Immature natural killer cell (primary cell): ENCODE results near the gene XPO4. TPM values are rescaled to one million over a fixed set of nuclear protein-coding genes. Genes with fewer than 3 reads are reported as not detected.
"Not testable (repeated sequence)": the region's sequence is repeated elsewhere in the genome, so short reads cannot be mapped to it uniquely, and the experiment has no call there.

Experiments used
- DNase-seq, 3 donors: peaks; one replicate each; pipeline ENCODE4 v3.0.0; 2022; ENCODE audit warnings: mixed read lengths in 1 of 3
- H3K27ac Mint-ChIP-seq, 6 donors: one replicate each; pipeline ENCODE4 v1.8.0; 2020; ENCODE audit warnings: mixed read lengths in 6 of 6, mild to moderate bottlenecking in 5 of 6, inconsistent platforms in 4 of 6, moderate library complexity in 3 of 6
- H3K27me3 Mint-ChIP-seq, 3 donors: one replicate each; pipeline ENCODE4 v1.8.0; 2020 to 2021; ENCODE audit warnings: low read depth in 3 of 3, mild to moderate bottlenecking in 3 of 3, mixed read lengths in 3 of 3, moderate library complexity in 3 of 3, inconsistent platforms in 1 of 3
- H3K36me3 Mint-ChIP-seq, 3 donors: one replicate each; pipeline ENCODE4 v1.8.0; 2020; ENCODE audit warnings: mixed read lengths in 3 of 3, inconsistent platforms in 2 of 3, mild to moderate bottlenecking in 2 of 3
- H3K4me1 Mint-ChIP-seq, 2 donors: one replicate each; pipeline ENCODE4 v1.8.0; 2020; ENCODE audit warnings: inconsistent platforms in 2 of 2, mild to moderate bottlenecking in 2 of 2, mixed read lengths in 2 of 2, moderate library complexity in 1 of 2
- H3K4me3 Mint-ChIP-seq, 5 donors: one replicate each; pipeline ENCODE4 v1.8.0; 2020; ENCODE audit warnings: mild to moderate bottlenecking in 5 of 5, mixed read lengths in 5 of 5, inconsistent platforms in 3 of 5, moderate library complexity in 3 of 5
- H3K9me3 Mint-ChIP-seq, 6 donors: one replicate each; pipeline ENCODE4 v1.8.0; 2020; ENCODE audit warnings: mild to moderate bottlenecking in 6 of 6, mixed read lengths in 6 of 6, inconsistent platforms in 4 of 6, moderate library complexity in 3 of 6
- polyA plus RNA-seq, 3 donors: library from polyadenylated mRNA; unstranded; fragments of 300-500 nt; fragmentation: Illumina TruSeq; gene quantifications; one replicate each; pipeline ENCODE4 v1.2.3, GENCODE V29; 2021

The XPO4 gene
- polyA plus RNA-seq, 3 donors from 2014 or later: 1.8 to 3.6 (median 2.9) TPM

GRCh38 chr13:20870829-20871228, 31.7 kb downstream of the XPO4 start:
- H3K4me1 Mint-ChIP-seq: peaks cover 2 to 3% of the 10 kb centered on the region in 2 donors
- H3K4me3 Mint-ChIP-seq: no peak overlapping the region
- no peak for DNase-seq
- no peak overlapping the region for H3K27ac Mint-ChIP-seq
- H3K36me3 Mint-ChIP-seq: no peaks in the 10 kb centered on the region
- no peaks in the 10 kb centered on the region for H3K27me3 Mint-ChIP-seq
- no peaks in the 10 kb centered on the region for H3K9me3 Mint-ChIP-seq

GRCh38 chr13:20869540-20869939, 33.0 kb downstream of the XPO4 start:
- Mint-ChIP-seq H3K4me3 (no peak overlapping the region), H3K36me3 (no peaks in the 10 kb centered on the region), H3K4me1 (peaks cover 6 to 8% of the 10 kb centered on the region in 2 donors)

GRCh38 chr13:20867408-20867807, 35.1 kb downstream of the XPO4 start:
- peaks cover 9 to 12% of the 10 kb centered on the region in 2 donors for H3K4me1 Mint-ChIP-seq
- DNase-seq: no peak
- H3K27me3 Mint-ChIP-seq: no peaks in the 10 kb centered on the region
- H3K27ac Mint-ChIP-seq: no peak overlapping the region
- H3K4me3 Mint-ChIP-seq: no peak overlapping the region
- no peaks in the 10 kb centered on the region for H3K9me3 Mint-ChIP-seq
- peaks cover 0 to 1% (median 0%) of the 10 kb centered on the region in 3 donors for H3K36me3 Mint-ChIP-seq

More at GRCh38 chr13:20869540-20869939, 33.0 kb downstream of the XPO4 start:
- no peak overlapping the region for H3K27ac Mint-ChIP-seq
- no peak for DNase-seq
- H3K9me3 Mint-ChIP-seq: no peaks in the 10 kb centered on the region
- no peaks in the 10 kb centered on the region for H3K27me3 Mint-ChIP-seq

GRCh38 chr13:20861666-20862065, 40.9 kb downstream of the XPO4 start:
- not testable (repeated sequence) for H3K27ac Mint-ChIP-seq, H3K9me3 Mint-ChIP-seq, H3K4me3 Mint-ChIP-seq, H3K27me3 Mint-ChIP-seq, DNase-seq
- peaks cover 6 to 12% of the 10 kb centered on the region in 2 donors for H3K4me1 Mint-ChIP-seq
- peaks cover 4 to 21% (median 13%) of the 10 kb centered on the region in 3 donors for H3K36me3 Mint-ChIP-seq

- Mint-ChIP-seq H3K9me3 (no peaks in the 10 kb centered on the region), H3K27me3 (peaks cover 0 to 3% (median 2%) of the 10 kb centered on the region in 3 donors), H3K4me1 (peaks cover 6 to 10% of the 10 kb centered on the region in 2 donors), H3K4me3 (no peak overlapping the region), H3K36me3 (peaks cover 4 to 24% (median 13%) of the 10 kb centered on the region in 3 donors), H3K27ac (no peak overlapping the region)
- DNase-seq: no peak
Observed at GRCh38 chr13:20860844-20861243, 41.7 kb downstream of the XPO4 start.

- Mint-ChIP-seq H3K4me1 (no peaks in the 10 kb centered on the region), H3K9me3 (no peaks in the 10 kb centered on the region), H3K4me3 (no peak overlapping the region), H3K36me3 (peaks cover 0 to 24% (median 9%) of the 10 kb centered on the region in 3 donors), H3K27ac (no peak overlapping the region), H3K27me3 (peaks cover 0 to 2% (median 0%) of the 10 kb centered on the region in 3 donors)
- no peak for DNase-seq
Observed at GRCh38 chr13:20856650-20857049, 45.9 kb downstream of the XPO4 start.

GRCh38 chr13:20851844-20852402, 50.6 kb downstream of the XPO4 start:
- no peaks in the 10 kb centered on the region for H3K9me3 Mint-ChIP-seq

GRCh38 chr13:20848944-20849343, 53.6 kb downstream of the XPO4 start:
- DNase-seq: no peak
- Mint-ChIP-seq H3K36me3 (peaks cover 0 to 6% (median under 1%) of the 10 kb centered on the region in 3 donors), H3K27ac (no peak overlapping the region), H3K9me3 (no peaks in the 10 kb centered on the region), H3K27me3 (no peaks in the 10 kb centered on the region), H3K4me1 (no peaks in the 10 kb centered on the region), H3K4me3 (no peak overlapping the region)

More at GRCh38 chr13:20851844-20852402, 50.6 kb downstream of the XPO4 start:
- Mint-ChIP-seq H3K4me1 (no peaks in the 10 kb centered on the region), H3K27ac (no peak overlapping the region), H3K36me3 (peaks cover 0 to 12% (median 4%) of the 10 kb centered on the region in 3 donors), H3K4me3 (no peak overlapping the region), H3K27me3 (no peaks in the 10 kb centered on the region)
- DNase-seq: no peak

- DNase-seq: no peak
Observed at GRCh38 chr13:20848203-20848602, 54.3 kb downstream of the XPO4 start.

GRCh38 chr13:20847296-20847695, 55.2 kb downstream of the XPO4 start:
- H3K4me3 Mint-ChIP-seq: no peak overlapping the region
- H3K4me1 Mint-ChIP-seq: no peaks in the 10 kb centered on the region
- H3K9me3 Mint-ChIP-seq: no peaks in the 10 kb centered on the region
- peaks cover 0 to 7% (median 0%) of the 10 kb centered on the region in 3 donors for H3K36me3 Mint-ChIP-seq
- no peak for DNase-seq
- no peaks in the 10 kb centered on the region for H3K27me3 Mint-ChIP-seq
- H3K27ac Mint-ChIP-seq: no peak overlapping the region

More at GRCh38 chr13:20848203-20848602, 54.3 kb downstream of the XPO4 start:
- Mint-ChIP-seq H3K9me3 (no peaks in the 10 kb centered on the region), H3K4me1 (no peaks in the 10 kb centered on the region), H3K27ac (no peak overlapping the region), H3K36me3 (peaks cover 0 to 4% (median 0%) of the 10 kb centered on the region in 3 donors), H3K4me3 (no peak overlapping the region), H3K27me3 (no peaks in the 10 kb centered on the region)

GRCh38 chr13:20843166-20843565, 59.4 kb downstream of the XPO4 start:
- Mint-ChIP-seq H3K9me3 (no peaks in the 10 kb centered on the region), H3K27me3 (no peaks in the 10 kb centered on the region), H3K27ac (no peak overlapping the region), H3K4me1 (no peaks in the 10 kb centered on the region), H3K4me3 (no peak overlapping the region), H3K36me3 (peaks cover 7 to 19% (median 7%) of the 10 kb centered on the region in 3 donors)
- no peak for DNase-seq

- DNase-seq: no peak
- no peaks in the 10 kb centered on the region for H3K9me3 Mint-ChIP-seq
- no peak overlapping the region for H3K4me3 Mint-ChIP-seq
- H3K4me1 Mint-ChIP-seq: no peaks in the 10 kb centered on the region
- no peak overlapping the region for H3K27ac Mint-ChIP-seq
- peaks cover 11 to 29% (median 11%) of the 10 kb centered on the region in 3 donors for H3K36me3 Mint-ChIP-seq
- no peaks in the 10 kb centered on the region for H3K27me3 Mint-ChIP-seq
Observed at GRCh38 chr13:20840568-20840967, 62.0 kb downstream of the XPO4 start.

- Mint-ChIP-seq H3K4me1 (no peaks in the 10 kb centered on the region), H3K4me3 (no peak overlapping the region), H3K27me3 (no peaks in the 10 kb centered on the region), H3K36me3 (peaks cover 8 to 17% (median 12%) of the 10 kb centered on the region in 3 donors), H3K9me3 (no peaks in the 10 kb centered on the region), H3K27ac (no peak overlapping the region)
- no peak for DNase-seq
Observed at GRCh38 chr13:20833900-20834679, 68.5 kb downstream of the XPO4 start.

GRCh38 chr13:20832861-20833260, 69.7 kb downstream of the XPO4 start:
- H3K36me3 Mint-ChIP-seq: peaks cover 8 to 13% (median 8%) of the 10 kb centered on the region in 3 donors
- DNase-seq: no peak
- no peak overlapping the region for H3K4me3 Mint-ChIP-seq
- H3K9me3 Mint-ChIP-seq: no peaks in the 10 kb centered on the region
- H3K27me3 Mint-ChIP-seq: no peaks in the 10 kb centered on the region
- H3K4me1 Mint-ChIP-seq: peaks cover 8% of the 10 kb centered on the region in 2 donors
- no peak overlapping the region for H3K27ac Mint-ChIP-seq
